WTC11 (cell line): ENCODE measurements around the gene LHX5.

Source experiments
- ATF2 ChIP-seq: sonication (generic); formaldehyde crosslinking; IDR thresholded peaks from 2 replicates; pipeline ENCODE4 v1.8.1; 2022; ENCODE audit warnings: low read depth, missing genetic modification reagents, borderline replicate concordance
- CTCF ChIP-seq: fragments of 200-600 bp; IDR thresholded peaks from 2 replicates; pipeline ENCODE4 v1.8.0; 2022; ENCODE audit warnings: antibody characterized with exemption
- FOXP1 ChIP-seq: sonication (generic); formaldehyde crosslinking; IDR thresholded peaks from 2 replicates; pipeline ENCODE4 v1.8.0; 2022; ENCODE audit warnings: missing genetic modification reagents, mild to moderate bottlenecking, moderate library complexity, borderline replicate concordance
- STAT6 ChIP-seq: sonication (generic); formaldehyde crosslinking; conservative IDR thresholded peaks from 2 replicates; pipeline ENCODE4 v1.8.1; 2023; ENCODE audit warnings: mild to moderate bottlenecking, low read depth, missing genetic modification reagents, moderate library complexity
- USF2 ChIP-seq: sonication (generic); formaldehyde crosslinking; IDR thresholded peaks from 2 replicates; pipeline ENCODE4 v1.8.1; 2023; ENCODE audit warnings: mild to moderate bottlenecking, missing genetic modification reagents, moderate library complexity
- ZNF317 ChIP-seq: sonication (generic); formaldehyde crosslinking; IDR thresholded peaks from 2 replicates; pipeline ENCODE4 v1.8.1; 2023; ENCODE audit warnings: low read depth, mild to moderate bottlenecking, moderate library complexity, missing genetic modification reagents, borderline replicate concordance
- ZNF532 ChIP-seq: fragments of 250-450 bp; sonication (Bioruptor Pico); IDR thresholded peaks from 2 replicates; pipeline ENCODE4 v1.9.0; 2021; ENCODE audit warnings: mild to moderate bottlenecking, borderline replicate concordance
- TF ChIP-seq, protein P1 (sequence below): sonication (generic); formaldehyde crosslinking; IDR thresholded peaks from 2 replicates; pipeline ENCODE4 v1.8.0; 2022; ENCODE audit warnings: mild to moderate bottlenecking, missing genetic modification reagents
- TF ChIP-seq, protein P2 (sequence below): sonication (generic); formaldehyde crosslinking; conservative IDR thresholded peaks from 2 replicates; pipeline ENCODE4 v1.8.1; 2022; ENCODE audit warnings: mild to moderate bottlenecking, missing genetic modification reagents
- TF ChIP-seq, protein P3 (sequence below): sonication (generic); formaldehyde crosslinking; IDR thresholded peaks from 2 replicates; pipeline ENCODE4 v1.8.0; 2022; ENCODE audit warnings: mild to moderate bottlenecking, missing genetic modification reagents
- TF ChIP-seq, protein P4 (sequence below): sonication (generic); formaldehyde crosslinking; IDR thresholded peaks from 2 replicates; pipeline ENCODE4 v1.8.1; 2022; ENCODE audit warnings: missing genetic modification reagents, borderline replicate concordance

GRCh38 chr12:113439301-113439597 lies 32.4 kb downstream of the LHX5 start:
- no peak for TF ChIP-seq CTCF
- TF ChIP-seq, protein P1, sequence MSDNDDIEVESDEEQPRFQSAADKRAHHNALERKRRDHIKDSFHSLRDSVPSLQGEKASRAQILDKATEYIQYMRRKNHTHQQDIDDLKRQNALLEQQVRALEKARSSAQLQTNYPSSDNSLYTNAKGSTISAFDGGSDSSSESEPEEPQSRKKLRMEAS, result no peak
- TF ChIP-seq, protein P2, sequence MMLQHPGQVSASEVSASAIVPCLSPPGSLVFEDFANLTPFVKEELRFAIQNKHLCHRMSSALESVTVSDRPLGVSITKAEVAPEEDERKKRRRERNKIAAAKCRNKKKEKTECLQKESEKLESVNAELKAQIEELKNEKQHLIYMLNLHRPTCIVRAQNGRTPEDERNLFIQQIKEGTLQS (CRISPR knock-in tag), result no peak
- no peak for TF ChIP-seq ZNF532
- no peak for TF ChIP-seq ATF2 (CRISPR knock-in tag)
- no peak for TF ChIP-seq USF2
- TF ChIP-seq, protein P3, sequence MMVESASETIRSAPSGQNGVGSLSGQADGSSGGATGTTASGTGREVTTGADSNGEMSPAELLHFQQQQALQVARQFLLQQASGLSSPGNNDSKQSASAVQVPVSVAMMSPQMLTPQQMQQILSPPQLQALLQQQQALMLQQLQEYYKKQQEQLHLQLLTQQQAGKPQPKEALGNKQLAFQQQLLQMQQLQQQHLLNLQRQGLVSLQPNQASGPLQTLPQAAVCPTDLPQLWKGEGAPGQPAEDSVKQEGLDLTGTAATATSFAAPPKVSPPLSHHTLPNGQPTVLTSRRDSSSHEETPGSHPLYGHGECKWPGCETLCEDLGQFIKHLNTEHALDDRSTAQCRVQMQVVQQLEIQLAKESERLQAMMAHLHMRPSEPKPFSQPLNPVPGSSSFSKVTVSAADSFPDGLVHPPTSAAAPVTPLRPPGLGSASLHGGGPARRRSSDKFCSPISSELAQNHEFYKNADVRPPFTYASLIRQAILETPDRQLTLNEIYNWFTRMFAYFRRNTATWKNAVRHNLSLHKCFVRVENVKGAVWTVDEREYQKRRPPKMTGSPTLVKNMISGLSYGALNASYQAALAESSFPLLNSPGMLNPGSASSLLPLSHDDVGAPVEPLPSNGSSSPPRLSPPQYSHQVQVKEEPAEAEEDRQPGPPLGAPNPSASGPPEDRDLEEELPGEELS (CRISPR knock-in tag), result no peak
- no peak for TF ChIP-seq FOXP1 (CRISPR knock-in tag)
- no peak for TF ChIP-seq STAT6 (CRISPR knock-in tag)
- TF ChIP-seq, protein P4, sequence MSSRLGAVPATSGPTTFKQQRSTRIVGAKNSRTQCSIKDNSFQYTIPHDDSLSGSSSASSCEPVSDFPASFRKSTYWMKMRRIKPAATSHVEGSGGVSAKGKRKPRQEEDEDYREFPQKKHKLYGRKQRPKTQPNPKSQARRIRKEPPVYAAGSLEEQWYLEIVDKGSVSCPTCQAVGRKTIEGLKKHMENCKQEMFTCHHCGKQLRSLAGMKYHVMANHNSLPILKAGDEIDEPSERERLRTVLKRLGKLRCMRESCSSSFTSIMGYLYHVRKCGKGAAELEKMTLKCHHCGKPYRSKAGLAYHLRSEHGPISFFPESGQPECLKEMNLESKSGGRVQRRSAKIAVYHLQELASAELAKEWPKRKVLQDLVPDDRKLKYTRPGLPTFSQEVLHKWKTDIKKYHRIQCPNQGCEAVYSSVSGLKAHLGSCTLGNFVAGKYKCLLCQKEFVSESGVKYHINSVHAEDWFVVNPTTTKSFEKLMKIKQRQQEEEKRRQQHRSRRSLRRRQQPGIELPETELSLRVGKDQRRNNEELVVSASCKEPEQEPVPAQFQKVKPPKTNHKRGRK (CRISPR knock-in tag), result no peak
- TF ChIP-seq ZNF317 (CRISPR knock-in tag), result no peak
